Endothelial cell of umbilical vein (primary cell): ENCODE results near the gene RAB3C.

Experiments
- CTCF ChIP-seq, 2 donors: IDR thresholded peaks; 1 replicate in 1 of 2; 2 replicates in 1 of 2; pipeline ENCODE4 v1.5.1; 2011; ENCODE audit warnings: low read length in 2 of 2, mild to moderate bottlenecking in 2 of 2, moderate library complexity in 2 of 2, control low read depth in 1 of 2, inconsistent platforms in 1 of 2, low read depth in 1 of 2; ENCODE audit not compliant: insufficient read depth in 1 of 2; ENCODE audit errors: extremely low read depth in 1 of 2
- POLR2AphosphoS5 ChIP-seq: IDR thresholded peaks from 2 replicates; pipeline ENCODE4 v1.6.1; 2012; ENCODE audit warnings: low read depth, mild to moderate bottlenecking, control low read depth, low read length, moderate library complexity; ENCODE audit not compliant: insufficient read depth
- TF ChIP-seq, protein P1 (sequence below): IDR thresholded peaks from 2 replicates; pipeline ENCODE4 v1.6.1; 2011; ENCODE audit not compliant: insufficient read depth, insufficient read length

DNA sequence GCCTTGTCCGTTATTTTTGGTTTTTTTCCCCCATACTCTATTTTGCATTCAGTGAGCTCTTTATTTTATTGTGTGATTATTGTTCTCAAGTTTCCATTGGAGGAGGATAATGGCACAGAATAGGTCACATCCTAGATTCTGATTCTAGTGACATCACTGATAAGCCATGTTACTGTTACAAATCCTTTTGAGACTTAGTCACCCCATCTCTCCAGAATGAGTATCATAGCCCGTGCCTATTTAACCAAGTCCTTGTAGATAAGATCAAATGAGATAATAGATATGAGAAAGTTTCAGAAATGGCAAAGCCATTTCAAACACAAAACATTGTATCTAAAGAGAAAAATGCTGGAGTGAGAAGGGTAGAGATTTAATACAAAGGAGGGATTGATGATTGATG lies 242.6 kb downstream of the RAB3C start:
- TF ChIP-seq CTCF (IDR thresholded peaks at IDR 0.05; ENCODE audit: extremely low read depth in 1 of 2, insufficient read depth in 1 of 2, low read depth in 1 of 2, low read length in 2 of 2) (no peak), POLR2AphosphoS5 (no peak)
- TF ChIP-seq, protein P1, sequence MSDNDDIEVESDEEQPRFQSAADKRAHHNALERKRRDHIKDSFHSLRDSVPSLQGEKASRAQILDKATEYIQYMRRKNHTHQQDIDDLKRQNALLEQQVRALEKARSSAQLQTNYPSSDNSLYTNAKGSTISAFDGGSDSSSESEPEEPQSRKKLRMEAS = no peak
